Esophagus squamous epithelium (tissue), 4 donors: Measurements from ENCODE around the gene AGR2.

Experiments
- POLR2A ChIP-seq, 4 donors: fragments of 450-650 bp; IDR thresholded peaks; one replicate each; pipeline ENCODE4 v1.6.1; 2017; ENCODE audit warnings: antibody characterized with exemption in 4 of 4, mild to moderate bottlenecking in 4 of 4, moderate library complexity in 3 of 4
- TF ChIP-seq, protein P1 (sequence below), 6 experiments: fragments of 450-650 bp in 4 of 6; fragments of 200-600 bp in 2 of 6; sonication (generic) in 2 of 6; IDR thresholded peaks; one replicate each; pipeline ENCODE4 v1.5.1; 2016 to 2019; ENCODE audit warnings: antibody characterized with exemption in 6 of 6, mild to moderate bottlenecking in 4 of 6, moderate library complexity in 4 of 6

DNA sequence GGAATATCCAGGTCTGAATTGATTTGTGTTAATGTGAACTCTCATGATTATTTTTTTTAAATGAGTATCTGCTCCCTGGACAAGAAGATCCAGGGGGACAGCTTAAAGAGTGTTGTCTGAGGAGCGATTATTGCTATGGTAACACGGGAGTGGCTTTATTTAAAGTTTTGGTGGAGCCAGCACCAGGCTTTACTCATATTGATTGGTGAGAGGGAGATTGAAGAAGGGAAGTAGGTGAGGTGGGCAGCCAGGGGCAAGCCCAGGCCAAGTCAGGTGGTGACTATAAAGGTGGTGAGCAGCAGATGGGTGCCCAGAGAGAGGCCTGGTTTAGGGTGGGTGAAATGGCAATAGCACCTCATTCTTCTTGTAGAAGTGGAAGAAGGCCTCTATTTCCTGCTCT is 10.2 kb upstream of the AGR2 start:
- no peak for TF ChIP-seq POLR2A (IDR thresholded peaks at IDR 0.05)
- TF ChIP-seq, protein P1, sequence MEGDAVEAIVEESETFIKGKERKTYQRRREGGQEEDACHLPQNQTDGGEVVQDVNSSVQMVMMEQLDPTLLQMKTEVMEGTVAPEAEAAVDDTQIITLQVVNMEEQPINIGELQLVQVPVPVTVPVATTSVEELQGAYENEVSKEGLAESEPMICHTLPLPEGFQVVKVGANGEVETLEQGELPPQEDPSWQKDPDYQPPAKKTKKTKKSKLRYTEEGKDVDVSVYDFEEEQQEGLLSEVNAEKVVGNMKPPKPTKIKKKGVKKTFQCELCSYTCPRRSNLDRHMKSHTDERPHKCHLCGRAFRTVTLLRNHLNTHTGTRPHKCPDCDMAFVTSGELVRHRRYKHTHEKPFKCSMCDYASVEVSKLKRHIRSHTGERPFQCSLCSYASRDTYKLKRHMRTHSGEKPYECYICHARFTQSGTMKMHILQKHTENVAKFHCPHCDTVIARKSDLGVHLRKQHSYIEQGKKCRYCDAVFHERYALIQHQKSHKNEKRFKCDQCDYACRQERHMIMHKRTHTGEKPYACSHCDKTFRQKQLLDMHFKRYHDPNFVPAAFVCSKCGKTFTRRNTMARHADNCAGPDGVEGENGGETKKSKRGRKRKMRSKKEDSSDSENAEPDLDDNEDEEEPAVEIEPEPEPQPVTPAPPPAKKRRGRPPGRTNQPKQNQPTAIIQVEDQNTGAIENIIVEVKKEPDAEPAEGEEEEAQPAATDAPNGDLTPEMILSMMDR (IDR thresholded peaks at IDR 0.05), result no peak
